SJCRH30 (cell line): ENCODE measurements around the gene NPAS2. TPM values are rescaled to one million over a fixed set of nuclear protein-coding genes. Genes with fewer than 3 reads are reported as not detected.

Experiments
- DNase-seq, 2 experiments: peaks; one replicate each; pipeline ENCODE4 v3.0.0-alpha.2; 2015 to 2020
- H3K27ac ChIP-seq: fragments of 250-450 bp; sonication (Bioruptor Pico); 2 replicates; pipeline ENCODE4 v1.5.1; 2020; ENCODE audit warnings: mild to moderate bottlenecking, moderate library complexity
- H3K27me3 ChIP-seq: fragments of 250-450 bp; sonication (Bioruptor Pico); 2 replicates; pipeline ENCODE4 v1.5.1; 2020; ENCODE audit warnings: mild to moderate bottlenecking, moderate library complexity
- H3K36me3 ChIP-seq: fragments of 250-450 bp; sonication (Bioruptor Pico); 2 replicates; pipeline ENCODE4 v1.5.1; 2020; ENCODE audit warnings: mild to moderate bottlenecking, moderate library complexity
- H3K4me1 ChIP-seq: fragments of 250-450 bp; sonication (Bioruptor Pico); 2 replicates; pipeline ENCODE4 v1.5.1; 2020; ENCODE audit warnings: mild to moderate bottlenecking, moderate library complexity
- H3K4me3 ChIP-seq: fragments of 250-450 bp; sonication (Bioruptor Pico); 2 replicates; pipeline ENCODE4 v1.5.1; 2020; ENCODE audit warnings: mild to moderate bottlenecking, moderate library complexity
- H3K9me3 ChIP-seq: fragments of 250-450 bp; sonication (Bioruptor Pico); replicated peaks from 2 replicates; pipeline ENCODE4 v1.5.1; 2020; ENCODE audit warnings: mild to moderate bottlenecking, moderate library complexity
- total RNA-seq: library from RNA; depleted of rRNA; stranded (reverse); fragments of >200 nt; shearing (Covaris generic); gene quantifications from 2 replicates; pipeline ENCODE4 v1.2.3, GENCODE V29; 2014

NPAS2 gene
- total RNA-seq, 1 experiment from 2014 or later: 0.02 TPM

- Histone ChIP-seq H3K36me3 (no peaks in the 10 kb centered on the region), H3K4me1 (no peaks in the 10 kb centered on the region), H3K27ac (no peak overlapping the region), H3K9me3 (no peaks in the 10 kb centered on the region), H3K27me3 (peaks cover 16% of the 10 kb centered on the region), H3K4me3 (no peak overlapping the region)
- DNase-seq: no peak
These were observed 175.6 kb downstream of the NPAS2 start for GRCh38 chr2:100995309-100996075.

DNA sequence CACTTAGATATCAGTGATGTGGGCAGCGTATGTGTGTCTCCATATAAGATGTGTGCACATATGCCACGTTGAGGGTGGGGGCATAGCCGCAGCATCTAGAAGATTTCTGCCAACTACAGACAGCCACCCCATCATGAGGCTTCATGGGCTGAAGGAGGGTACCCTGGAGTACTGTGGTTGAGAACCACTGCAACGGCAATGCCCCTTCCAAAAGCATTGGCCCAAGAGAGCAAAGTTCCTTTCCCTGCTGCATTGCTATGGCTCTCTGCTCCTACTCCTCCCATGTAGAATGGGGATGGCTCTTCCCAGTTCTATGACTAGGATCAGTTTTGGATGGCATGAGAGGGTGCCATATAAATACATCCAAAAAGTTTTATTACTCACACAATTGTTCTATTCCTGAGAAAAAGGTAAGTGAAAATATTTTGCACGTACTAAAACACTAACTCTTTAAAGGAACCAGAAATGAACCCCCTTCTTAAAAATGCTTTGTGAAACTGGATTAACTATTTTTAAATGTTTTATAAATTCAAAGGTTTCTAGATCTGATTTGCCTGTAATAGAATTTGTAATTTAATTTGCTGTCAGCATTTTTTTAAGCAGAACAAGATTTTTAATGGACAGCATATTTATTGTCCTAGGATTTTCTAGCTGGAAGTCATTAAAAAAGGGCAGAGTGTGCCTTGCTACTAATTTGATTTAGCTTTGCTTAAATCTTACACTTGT lies 177.7 kb downstream of the NPAS2 start:
- Histone ChIP-seq H3K27ac (no peak overlapping the region), H3K27me3 (peaks cover 16% of the 10 kb centered on the region), H3K9me3 (0 out of 2 replicates have a peak, but pooled peaks cover 2% of the 10 kb centered on the region), H3K4me1 (peaks cover 3% of the 10 kb centered on the region; the same call in 1 of the 2 replicates), H3K36me3 (peaks cover 3% of the 10 kb centered on the region), H3K4me3 (no peak overlapping the region)
- no peak for DNase-seq

DNA sequence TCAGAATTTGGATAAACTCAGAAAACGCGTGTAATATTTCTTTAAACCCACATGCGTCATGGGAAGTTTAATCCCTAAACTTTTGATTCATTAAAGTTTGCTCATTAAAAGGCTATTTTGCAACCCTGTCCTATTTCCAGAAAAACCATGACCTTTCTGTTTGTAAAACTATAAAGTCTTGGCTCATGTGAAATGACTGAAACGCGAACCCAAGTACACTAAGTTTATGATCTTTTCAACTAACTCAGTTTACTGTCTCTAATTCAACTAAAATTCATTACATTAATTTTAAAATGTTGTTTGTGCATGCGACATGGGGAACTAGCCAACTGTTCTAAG lies 178.3 kb downstream of the NPAS2 start:
- Histone ChIP-seq H3K9me3 (0 out of 2 replicates have a peak, but pooled peaks cover 2% of the 10 kb centered on the region), H3K27me3 (peaks cover 16% of the 10 kb centered on the region), H3K27ac (no peak overlapping the region), H3K4me1 (peaks cover 3% of the 10 kb centered on the region; the same call in 1 of the 2 replicates), H3K4me3 (no peak overlapping the region), H3K36me3 (peaks cover 8% of the 10 kb centered on the region)
- no peak for DNase-seq

GRCh38 chr2:100999995-101000394 lies 180.1 kb downstream of the NPAS2 start:
- peaks cover 7% of the 10 kb centered on the region for H3K4me1 ChIP-seq
- peaks cover 16% of the 10 kb centered on the region for H3K27me3 ChIP-seq
- H3K4me3 ChIP-seq: no peak overlapping the region
- H3K27ac ChIP-seq: no peak overlapping the region
- H3K36me3 ChIP-seq: peaks cover 26% of the 10 kb centered on the region
- 0 out of 2 replicates have a peak, but pooled peaks cover 2% of the 10 kb centered on the region for H3K9me3 ChIP-seq
- no peak for DNase-seq

- H3K27ac ChIP-seq: peak within 1 kb of the TSS; percentile 88
- H3K4me3 ChIP-seq: peak within 1 kb of the TSS; percentile 86
- H3K4me1 ChIP-seq: peaks cover 7% of the 10 kb centered on the region
- DNase-seq: peak; percentile 98
- peaks cover 46% of the 10 kb centered on the region for H3K36me3 ChIP-seq
- H3K27me3 ChIP-seq: peaks cover 8% of the 10 kb centered on the region
- H3K9me3 ChIP-seq: 0 out of 2 replicates have a peak, but pooled peaks cover 2% of the 10 kb centered on the region
These were observed 182.0 kb downstream of the NPAS2 start, which contains the start of gene RPL31 for GRCh38 chr2:101001691-101002561. RPL31 (plus strand) TSS chr2:101002289; CDS start chr2:101002702, 413 bp downstream.

GRCh38 chr2:101002562-101003277 lies 182.8 kb downstream of the NPAS2 start:
- peaks cover 54% of the 10 kb centered on the region for H3K36me3 ChIP-seq
- DNase-seq: peak in 1 of 2 experiments; percentile 52
- peak overlapping the region; percentile 86 for H3K4me3 ChIP-seq
- peak overlapping the region; percentile 88 for H3K27ac ChIP-seq
- peaks cover 4% of the 10 kb centered on the region for H3K27me3 ChIP-seq
- peaks cover 7% of the 10 kb centered on the region for H3K4me1 ChIP-seq
- 0 out of 2 replicates have a peak, but pooled peaks cover 2% of the 10 kb centered on the region for H3K9me3 ChIP-seq

DNA sequence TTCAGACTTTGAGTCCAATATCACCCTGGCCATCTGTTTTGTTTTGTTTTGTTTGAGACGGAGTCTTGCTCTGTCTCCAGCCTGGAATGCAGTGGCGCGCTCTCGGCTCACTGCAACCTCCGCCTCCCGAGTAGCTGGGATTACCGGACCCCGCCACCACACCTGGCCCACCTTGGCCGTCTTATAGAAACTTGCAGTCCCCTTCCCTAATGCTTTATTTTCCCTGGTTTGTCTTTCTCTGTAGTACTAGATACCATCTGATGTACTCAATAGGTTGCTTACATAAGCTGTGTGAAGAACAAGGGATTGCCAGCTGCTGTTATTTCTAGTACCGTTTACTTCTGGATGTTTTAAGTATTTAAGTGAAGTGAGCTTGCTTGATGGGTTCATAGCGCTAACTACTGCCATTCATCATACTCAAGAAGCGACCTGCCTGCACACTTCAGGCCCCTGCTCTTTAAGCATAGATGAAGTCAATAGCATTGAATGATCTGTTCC lies 183.4 kb downstream of the NPAS2 start:
- Histone ChIP-seq H3K27ac (peak overlapping the region; percentile 88), H3K4me1 (peaks cover 7% of the 10 kb centered on the region), H3K9me3 (0 out of 2 replicates have a peak, but pooled peaks cover 2% of the 10 kb centered on the region), H3K27me3 (no peaks in the 10 kb centered on the region), H3K4me3 (peak overlapping the region; percentile 86), H3K36me3 (peaks cover 60% of the 10 kb centered on the region)
- DNase-seq: no peak

GRCh38 chr2:101004620-101005325 lies 184.8 kb downstream of the NPAS2 start:
- Histone ChIP-seq H3K27me3 (no peaks in the 10 kb centered on the region), H3K27ac (no peak overlapping the region), H3K4me1 (peaks cover 7% of the 10 kb centered on the region), H3K36me3 (peaks cover 65% of the 10 kb centered on the region), H3K9me3 (0 out of 2 replicates have a peak, but pooled peaks cover 2% of the 10 kb centered on the region), H3K4me3 (no peak overlapping the region)
- DNase-seq: no peak

DNA sequence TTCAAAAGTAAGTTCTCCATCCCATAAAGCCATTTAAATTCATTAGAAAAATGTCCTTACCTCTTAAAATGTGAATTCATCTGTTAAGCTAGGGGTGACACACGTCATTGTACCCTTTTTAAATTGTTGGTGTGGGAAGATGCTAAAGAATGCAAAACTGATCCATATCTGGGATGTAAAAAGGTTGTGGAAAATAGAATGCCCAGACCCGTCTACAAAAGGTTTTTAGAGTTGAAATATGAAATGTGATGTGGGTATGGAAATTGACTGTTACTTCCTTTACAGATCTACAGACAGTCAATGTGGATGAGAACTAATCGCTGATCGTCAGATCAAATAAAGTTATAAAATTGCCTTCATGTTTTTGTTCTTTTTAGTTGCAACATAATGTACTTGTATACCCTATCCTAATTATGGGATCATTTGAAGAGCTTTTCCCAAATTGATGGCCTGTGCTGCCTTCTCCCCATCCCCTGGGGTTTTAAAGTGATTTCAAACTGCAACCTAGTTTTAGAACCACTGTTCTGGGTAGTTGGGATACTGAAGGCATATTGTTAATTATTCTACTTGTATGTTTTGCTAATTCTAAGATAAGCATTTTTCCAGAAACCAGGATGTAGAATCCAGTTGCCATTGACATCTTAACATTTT lies 186.3 kb downstream of the NPAS2 start:
- Histone ChIP-seq H3K4me3 (no peak overlapping the region), H3K27me3 (no peaks in the 10 kb centered on the region), H3K4me1 (peaks cover 7% of the 10 kb centered on the region), H3K36me3 (peaks cover 71% of the 10 kb centered on the region), H3K9me3 (0 out of 2 replicates have a peak, but pooled peaks cover 1% of the 10 kb centered on the region), H3K27ac (no peak overlapping the region)
- no peak for DNase-seq

DNA sequence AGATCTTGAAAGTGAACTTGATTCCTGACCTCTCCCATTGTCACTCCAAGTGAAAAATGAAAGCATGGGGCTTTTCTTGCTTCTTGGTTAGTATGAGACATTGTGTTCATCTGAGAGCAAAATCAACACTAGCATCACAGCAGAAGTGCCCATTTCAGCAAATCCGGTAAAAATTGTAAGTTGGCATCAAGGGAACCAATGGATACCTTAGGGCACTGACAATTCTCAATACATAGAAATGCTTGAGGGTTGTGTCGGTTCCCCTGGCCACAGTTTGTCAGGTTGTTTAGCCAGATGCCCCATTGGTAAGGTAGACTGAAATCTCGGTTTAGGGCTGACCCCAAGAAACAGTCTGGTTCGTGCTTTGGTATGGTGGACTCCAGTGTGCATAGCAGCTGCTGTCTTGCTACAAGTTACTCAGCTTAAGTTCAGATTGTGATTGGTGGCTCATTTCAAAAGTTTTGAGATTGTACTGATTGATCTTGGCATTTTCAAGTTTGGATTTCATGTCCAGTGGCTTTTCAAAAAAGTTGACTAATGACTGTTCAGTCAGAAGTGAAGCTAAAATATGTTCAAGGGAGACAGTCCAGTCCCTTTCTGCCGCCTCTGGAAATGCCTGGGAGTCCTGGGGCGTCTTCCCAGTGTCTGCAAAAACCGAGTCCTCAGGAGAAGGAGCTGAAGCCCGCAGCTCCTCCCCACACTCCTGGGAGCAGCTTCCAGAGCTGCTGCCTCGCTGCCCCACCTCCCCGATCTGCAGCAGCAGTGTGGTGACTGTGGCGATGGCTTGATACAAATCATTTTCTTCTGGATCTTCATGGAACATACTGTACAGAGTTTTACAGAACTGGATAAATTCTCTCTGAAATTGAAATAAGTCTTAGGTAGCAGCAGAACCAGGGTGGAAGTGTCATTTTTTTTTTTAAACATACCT lies 187.7 kb downstream of the NPAS2 start:
- Histone ChIP-seq H3K4me3 (no peak overlapping the region), H3K9me3 (no peaks in the 10 kb centered on the region), H3K27me3 (no peaks in the 10 kb centered on the region), H3K36me3 (peaks cover 67% of the 10 kb centered on the region), H3K27ac (no peak overlapping the region), H3K4me1 (peaks cover 4% of the 10 kb centered on the region; the same call in 1 of the 2 replicates)
- DNase-seq: peak in 1 of 2 experiments; percentile 24

DNA sequence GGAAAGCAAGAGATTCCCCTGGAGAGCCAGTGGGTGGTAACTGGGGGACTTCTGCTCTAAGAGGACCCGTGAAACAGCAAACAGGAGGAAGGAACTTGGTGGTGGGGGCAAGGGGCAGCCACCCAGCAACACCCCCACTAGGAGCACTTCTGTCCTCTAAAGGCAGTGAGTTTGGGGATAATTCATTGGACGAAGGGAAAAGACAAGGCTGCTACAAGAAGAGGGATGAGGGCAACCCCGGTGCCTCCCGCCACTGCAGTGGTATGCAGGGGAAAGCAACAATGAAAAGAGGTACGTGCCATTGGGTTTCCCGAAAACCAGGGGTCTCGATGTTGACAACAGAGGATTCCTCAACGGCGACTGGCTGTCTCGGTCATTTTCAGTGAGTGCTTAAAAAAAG lies 191.2 kb downstream of the NPAS2 start:
- Histone ChIP-seq H3K27ac (no peak overlapping the region), H3K27me3 (no peaks in the 10 kb centered on the region), H3K4me1 (no peaks in the 10 kb centered on the region; the same call in 1 of the 2 replicates), H3K4me3 (no peak overlapping the region), H3K36me3 (peaks cover 39% of the 10 kb centered on the region), H3K9me3 (no peaks in the 10 kb centered on the region)
- no peak for DNase-seq
